SK-N-SH (cell line): Measurements from ENCODE around the gene PXDN. TPM values are rescaled to one million over a fixed set of nuclear protein-coding genes. Genes with fewer than 3 reads are reported as not detected.
"Not testable (repeated sequence)": the region's sequence is repeated elsewhere in the genome, so short reads cannot be mapped to it uniquely, and the experiment has no call there.

Experiments used
- CTCF ChIA-PET: fragments of 300-600, 350-600 bp; formaldehyde crosslinking; extraction: SDS; loops from one replicate; lab custom pipeline; 2021; lab: Yijun Ruan, JAX
- POLR2A ChIA-PET: fragments of 350-600 bp; sonication (Branson Sonifier 250); formaldehyde crosslinking; extraction: SDS; loops from one replicate; lab custom pipeline; 2020; ENCODE audit warnings: antibody characterized with exemption, inconsistent platforms; lab: Yijun Ruan, JAX
- DNase-seq: peaks from one replicate; pipeline ENCODE4 v3.0.0; 2012
- H2AFZ ChIP-seq: fragments of 200-600 bp; sonication (generic); 2 replicates; pipeline ENCODE4 v1.8.1; 2016; ENCODE audit warnings: antibody characterized with exemption, mild to moderate bottlenecking, low read depth
- H3F3A ChIP-seq: fragments of 200-600 bp; sonication (generic); replicated peaks from 2 replicates; pipeline ENCODE3; 2016; ENCODE audit warnings: antibody characterized with exemption, mild to moderate bottlenecking; ENCODE audit not compliant: insufficient read depth
- H3K27ac ChIP-seq, 2 experiments: fragments of 200-500 bp in 1 of 2; fragments of 200-600 bp in 1 of 2; sonication (Bioruptor generic) in 1 of 2; sonication (generic), shearing (Covaris generic) in 1 of 2; 2 replicates each; pipeline versions ENCODE4 v1.5.1 to v1.6.1; 2014 to 2016; ENCODE audit warnings: low read depth in 2 of 2, inconsistent platforms in 1 of 2, low read length in 1 of 2, mild to moderate bottlenecking in 1 of 2, mixed read lengths in 1 of 2
- H3K27me3 ChIP-seq: fragments of 200-600 bp; sonication (generic), shearing (Covaris generic); 2 replicates; pipeline ENCODE4 v1.6.1; 2016; ENCODE audit warnings: mixed run types; ENCODE audit not compliant: insufficient read depth
- H3K36me3 ChIP-seq, 2 experiments: fragments of 200-500 bp in 1 of 2; fragments of 200-600 bp in 1 of 2; sonication (Bioruptor generic) in 1 of 2; sonication (generic) in 1 of 2; replicated peaks in 1 of 2; 2 replicates each; pipeline versions ENCODE3 to v1.5.1; 2014 to 2016; ENCODE audit warnings: low read length in 1 of 2, mild to moderate bottlenecking in 1 of 2; ENCODE audit not compliant: insufficient read depth in 2 of 2, control insufficient read depth in 1 of 2
- H3K4me1 ChIP-seq, 2 experiments: fragments of 200-500 bp in 1 of 2; fragments of 200-600 bp in 1 of 2; sonication (Bioruptor generic) in 1 of 2; sonication (generic), shearing (Covaris generic) in 1 of 2; 2 replicates each; pipeline versions ENCODE4 v1.5.1 to v1.6.1; 2014 to 2016; ENCODE audit warnings: low read depth in 1 of 2, low read length in 1 of 2, mixed run types in 1 of 2; ENCODE audit not compliant: insufficient read depth in 2 of 2, control insufficient read depth in 1 of 2
- H3K4me2 ChIP-seq: fragments of 200-600 bp; sonication (generic), shearing (Covaris generic); 2 replicates; pipeline ENCODE4 v1.6.1; 2017; ENCODE audit warnings: mixed run types
- H3K4me3 ChIP-seq, 2 experiments: fragments of 200-500 bp in 1 of 2; fragments of 200-600 bp in 1 of 2; sonication (Bioruptor generic) in 1 of 2; sonication (generic), shearing (Covaris generic) in 1 of 2; 2 replicates each; pipeline versions ENCODE4 v1.5.1 to v1.8.1; 2014 to 2016; ENCODE audit warnings: low read depth in 2 of 2, inconsistent platforms in 1 of 2, low read length in 1 of 2, mild to moderate bottlenecking in 1 of 2, mixed read lengths in 1 of 2, moderate library complexity in 1 of 2
- H3K79me2 ChIP-seq: fragments of 200-600 bp; sonication (generic); 2 replicates; pipeline ENCODE4 v1.8.1; 2017; ENCODE audit warnings: mild to moderate bottlenecking; ENCODE audit not compliant: insufficient read depth
- H3K9ac ChIP-seq: fragments of 200-600 bp; sonication (generic); 2 replicates; pipeline ENCODE4 v1.6.1; 2017; ENCODE audit warnings: mixed run types
- H3K9me2 ChIP-seq: fragments of 200-600 bp; sonication (generic); 2 replicates; pipeline ENCODE4 v1.6.1; 2017; ENCODE audit warnings: mixed run types
- H3K9me3 ChIP-seq: fragments of 200-600 bp; sonication (generic); 2 replicates; pipeline ENCODE4 v1.6.1; 2017; ENCODE audit warnings: mixed run types, mild to moderate bottlenecking, moderate library complexity
- H4K20me1 ChIP-seq: fragments of 200-600 bp; sonication (generic); 2 replicates; pipeline ENCODE4 v1.6.1; 2017; ENCODE audit warnings: mild to moderate bottlenecking, mixed run types; ENCODE audit not compliant: insufficient read depth
- CHD2 ChIP-seq: fragments of 150-350 bp; IDR thresholded peaks from 2 replicates; pipeline ENCODE4 v1.6.1; 2018; ENCODE audit warnings: low read length; ENCODE audit not compliant: partially characterized antibody
- EP300 ChIP-seq, 2 experiments: IDR thresholded peaks; 2 replicates each; pipeline versions ENCODE4 v1.4.0 to v1.6.1; 2012; ENCODE audit warnings: borderline replicate concordance in 1 of 2, low read depth in 1 of 2, low read length in 1 of 2
- EZH2phosphoT487 ChIP-seq: fragments of 200-600 bp; sonication (generic); IDR thresholded peaks from 2 replicates; pipeline ENCODE4 v1.6.1; 2017; ENCODE audit warnings: low read depth, mixed run types, mild to moderate bottlenecking, antibody characterized with exemption, moderate library complexity, borderline replicate concordance
- FOSL2 ChIP-seq: IDR thresholded peaks from 2 replicates; pipeline ENCODE4 v1.4.0; 2012; ENCODE audit warnings: low read depth, mild to moderate bottlenecking, moderate library complexity, borderline replicate concordance
- JUND ChIP-seq: IDR thresholded peaks from 2 replicates; pipeline ENCODE4 v1.4.0; 2012
- RXRA ChIP-seq: IDR thresholded peaks from 2 replicates; pipeline ENCODE4 v1.4.0; 2012; ENCODE audit warnings: low read depth, mild to moderate bottlenecking, borderline replicate concordance
- SIN3A ChIP-seq: IDR thresholded peaks from 2 replicates; pipeline ENCODE4 v1.6.1; 2012; ENCODE audit warnings: low read depth, mild to moderate bottlenecking, low read length, moderate library complexity, borderline replicate concordance
- SMC3 ChIP-seq: IDR thresholded peaks from 2 replicates; pipeline ENCODE4 v1.6.1; 2012; ENCODE audit warnings: low read depth, low read length, improper control_type of control experiment
- WGBS: methylation state at CpG from one replicate; pipeline ENCODE4 v1.1.6; 2017; ENCODE audit warnings: low lambda C conversion rate; 5-methylcytosine and 5-hydroxymethylcytosine counted together
- polyA plus RNA-seq, 3 experiments: library from polyadenylated mRNA; depleted of rRNA; stranded (reverse); fragments of >200 nt; gene quantifications; 2 replicates each; pipeline ENCODE4 v1.2.3, GENCODE V29; 2012
- TF ChIP-seq, protein P1 (sequence below): fragments of 200-600 bp; sonication (generic); IDR thresholded peaks from 2 replicates; pipeline ENCODE4 v1.6.1; 2017; ENCODE audit warnings: antibody characterized with exemption, mild to moderate bottlenecking, moderate library complexity

The PXDN gene
- polyA plus RNA-seq, 1 of the 3 experiments (the other 2 are of a cell fraction): 146 TPM

DNA sequence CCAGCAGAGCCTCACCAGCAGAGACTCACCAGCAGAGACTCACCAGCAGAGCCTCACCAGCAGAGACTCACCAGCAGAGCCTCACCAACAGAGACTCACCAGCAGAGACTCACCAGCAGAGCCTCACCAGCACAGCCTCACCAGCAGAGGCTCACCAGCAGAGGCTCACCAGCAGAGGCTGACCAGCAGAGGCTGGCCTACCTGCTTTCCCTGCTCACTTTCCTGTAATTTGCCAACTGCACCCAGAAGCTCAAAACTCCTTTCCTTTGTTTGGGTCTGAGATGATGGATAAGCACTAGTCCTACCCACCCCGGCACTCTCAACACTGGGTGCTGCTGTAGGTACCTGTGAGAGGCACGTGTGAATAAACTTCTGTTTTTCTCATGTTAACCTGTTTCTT is 36.4 kb upstream of the PXDN start:
- CTCF ChIA-PET: interaction anchor here (0.8 to 1.6 kb wide), 6 partner anchors 11 to 230 kb away, joined by 3 to 14 read pairs (median 6); no protein-coding TSS in a partner anchor
- TF ChIP-seq EZH2phosphoT487 (no peak), JUND (no peak), SIN3A (no peak), SMC3 (no peak), RXRA (no peak), CHD2 (no peak), FOSL2 (no peak)
- TF ChIP-seq, protein P1, sequence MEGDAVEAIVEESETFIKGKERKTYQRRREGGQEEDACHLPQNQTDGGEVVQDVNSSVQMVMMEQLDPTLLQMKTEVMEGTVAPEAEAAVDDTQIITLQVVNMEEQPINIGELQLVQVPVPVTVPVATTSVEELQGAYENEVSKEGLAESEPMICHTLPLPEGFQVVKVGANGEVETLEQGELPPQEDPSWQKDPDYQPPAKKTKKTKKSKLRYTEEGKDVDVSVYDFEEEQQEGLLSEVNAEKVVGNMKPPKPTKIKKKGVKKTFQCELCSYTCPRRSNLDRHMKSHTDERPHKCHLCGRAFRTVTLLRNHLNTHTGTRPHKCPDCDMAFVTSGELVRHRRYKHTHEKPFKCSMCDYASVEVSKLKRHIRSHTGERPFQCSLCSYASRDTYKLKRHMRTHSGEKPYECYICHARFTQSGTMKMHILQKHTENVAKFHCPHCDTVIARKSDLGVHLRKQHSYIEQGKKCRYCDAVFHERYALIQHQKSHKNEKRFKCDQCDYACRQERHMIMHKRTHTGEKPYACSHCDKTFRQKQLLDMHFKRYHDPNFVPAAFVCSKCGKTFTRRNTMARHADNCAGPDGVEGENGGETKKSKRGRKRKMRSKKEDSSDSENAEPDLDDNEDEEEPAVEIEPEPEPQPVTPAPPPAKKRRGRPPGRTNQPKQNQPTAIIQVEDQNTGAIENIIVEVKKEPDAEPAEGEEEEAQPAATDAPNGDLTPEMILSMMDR: no peak

DNA sequence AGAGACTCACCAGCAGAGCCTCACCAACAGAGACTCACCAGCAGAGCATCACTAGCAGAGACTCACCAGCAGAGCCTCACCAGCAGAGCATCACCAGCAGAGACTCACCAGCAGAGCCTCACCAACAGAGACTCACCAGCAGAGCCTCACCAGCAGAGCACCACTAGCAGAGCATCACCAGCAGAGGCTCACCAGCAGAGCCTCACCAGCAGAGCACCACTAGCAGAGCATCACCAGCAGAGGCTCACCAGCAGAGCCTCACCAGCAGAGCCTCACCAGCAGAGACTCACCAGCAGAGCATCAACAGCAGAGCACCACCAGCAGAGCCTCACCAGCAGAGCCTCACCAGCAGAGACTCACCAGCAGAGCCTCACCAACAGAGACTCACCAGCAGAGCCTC is 35.7 kb upstream of the PXDN start:
- H3F3A ChIP-seq, H4K20me1 ChIP-seq, H3K4me2 ChIP-seq, H3K9me2 ChIP-seq, H3K4me3 ChIP-seq, H3K4me1 ChIP-seq, H3K27me3 ChIP-seq, H3K27ac ChIP-seq, H3K9ac ChIP-seq, H3K36me3 ChIP-seq, H2AFZ ChIP-seq, H3K79me2 ChIP-seq, DNase-seq, H3K9me3 ChIP-seq: not testable (repeated sequence)
- POLR2A ChIA-PET: interaction anchor here (0.7 kb wide), 1 partner anchor 17 kb away, joined by 4 read pairs; no protein-coding TSS in a partner anchor
- CTCF ChIA-PET: interaction anchor here (1.3 to 1.6 kb wide), 3 partner anchors 10 to 29 kb away, joined by 5 to 14 read pairs (median 5); no protein-coding TSS in a partner anchor

More for the DNA sequence above, 36.4 kb upstream of the PXDN start:
- Histone ChIP-seq H3K9ac (no peak overlapping the region), H3K36me3 (no peaks in the 10 kb centered on the region), H3K4me1 (no peaks in the 10 kb centered on the region; a peak in 1 of 4 replicates), H2AFZ (no peak overlapping the region), H3K79me2 (no peaks in the 10 kb centered on the region), H3F3A (no peaks in the 10 kb centered on the region), H3K27me3 (0 out of 2 replicates have a peak, but pooled peaks cover 10% of the 10 kb centered on the region), H3K4me3 (no peak overlapping the region), H4K20me1 (no peaks in the 10 kb centered on the region), H3K9me2 (no peaks in the 10 kb centered on the region), H3K4me2 (no peak overlapping the region), H3K9me3 (no peaks in the 10 kb centered on the region), H3K27ac (no peak overlapping the region)
- DNase-seq: no peak
- WGBS: 32% methylated on average over 2 of the region's 2 CpGs
- POLR2A ChIA-PET: no interaction called here

DNA sequence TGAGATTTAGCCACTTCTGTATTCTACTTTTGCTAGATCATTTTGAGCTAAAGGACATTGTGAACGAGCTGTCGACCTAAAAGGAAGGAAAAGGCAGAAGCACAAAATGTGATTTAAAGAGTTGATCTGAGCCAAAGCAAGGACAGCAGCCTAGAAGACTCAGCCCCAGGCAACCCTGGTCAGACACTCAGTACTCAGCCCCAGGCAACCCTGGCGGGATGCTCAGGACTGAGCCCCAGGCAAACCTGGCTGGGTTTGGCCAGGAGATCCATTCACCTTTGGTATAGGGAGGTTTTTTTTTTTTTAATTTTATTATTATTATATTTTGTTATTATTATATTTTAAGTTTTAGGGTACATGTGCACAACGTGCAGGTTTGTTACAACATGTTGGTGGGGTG is 34.3 kb upstream of the PXDN start:
- Histone ChIP-seq H3K9me2 (no peaks in the 10 kb centered on the region), H3K79me2 (no peaks in the 10 kb centered on the region), H2AFZ (no peak overlapping the region), H3F3A (no peaks in the 10 kb centered on the region), H3K4me1 (no peaks in the 10 kb centered on the region; a peak in 1 of 4 replicates), H3K9me3 (no peaks in the 10 kb centered on the region), H4K20me1 (no peaks in the 10 kb centered on the region), H3K9ac (no peak overlapping the region), H3K36me3 (no peaks in the 10 kb centered on the region), H3K4me2 (no peak overlapping the region), H3K27ac (no peak overlapping the region), H3K27me3 (0 out of 2 replicates have a peak, but pooled peaks cover 10% of the 10 kb centered on the region), H3K4me3 (no peak overlapping the region)
- TF ChIP-seq, protein P1: no peak
- no peak for TF ChIP-seq SIN3A
- no peak for TF ChIP-seq EP300 (IDR thresholded peaks at IDR 0.05; ENCODE audit: borderline replicate concordance in 1 of 2, low read depth in 1 of 2, low read length in 1 of 2)
- no peak for DNase-seq
- 47% methylated on average over 4 of the region's 4 CpGs for WGBS
- ChIA-PET POLR2A (no interaction called here), CTCF (interaction anchor here (1.3 to 2.2 kb wide), 3 partner anchors 9 to 228 kb away, joined by 4 to 21 read pairs (median 5); no protein-coding TSS in a partner anchor)
